ENCODE results near the gene IPMK.

- TF ChIP-seq EZH2 (IDR thresholded peaks at IDR 0.05; ENCODE audit: insufficient read depth, low read length) (no peak), CTCF (IDR thresholded peaks at IDR 0.05; ENCODE audit: insufficient read depth, low read depth, low read length) (no peak)
Observed at GRCh38 chr10:58184120-58184670, 83.5 kb downstream of the IPMK start.
